NCI-H1694 treated with DMSO at 0.1 percent for 48 hours (cell line): ENCODE results near the gene ACBD3.

Experiments
- DNase-seq: peaks from one replicate; lab custom pipeline; 2025; lab: John Stamatoyannopoulos, UW

Gene ACBD3

GRCh38 chr1:226111883-226112261 lies 74.7 kb downstream of the ACBD3 start:
- DNase-seq = no peak

- no peak for DNase-seq
Measured at GRCh38 chr1:226111098-226111882, 75.3 kb downstream of the ACBD3 start.

GRCh38 chr1:226110249-226111097 lies 76.1 kb downstream of the ACBD3 start:
- DNase-seq = peak; percentile 10

GRCh38 chr1:226109829-226110248 lies 76.7 kb downstream of the ACBD3 start:
- DNase-seq = peak; percentile 90

- DNase-seq = no peak
Measured at GRCh38 chr1:226108935-226109828, 77.4 kb downstream of the ACBD3 start.

GRCh38 chr1:226107471-226108460 lies 78.8 kb downstream of the ACBD3 start:
- no peak for DNase-seq

GRCh38 chr1:226104671-226105121 lies 81.8 kb downstream of the ACBD3 start:
- no peak for DNase-seq

GRCh38 chr1:226100436-226101391 lies 85.8 kb downstream of the ACBD3 start:
- DNase-seq = peak; percentile 66

- no peak for DNase-seq
Measured at GRCh38 chr1:226098870-226099835, 87.4 kb downstream of the ACBD3 start.

GRCh38 chr1:226097866-226098625 lies 88.5 kb downstream of the ACBD3 start:
- DNase-seq = no peak

- DNase-seq = no peak
Measured at GRCh38 chr1:226095286-226095685, 91.3 kb downstream of the ACBD3 start.
